H1 (cell line): ENCODE data around the gene COL25A1.

Source experiments
- CHD2 ChIP-seq: IDR thresholded peaks from 2 replicates; pipeline ENCODE4 v1.6.1; 2012; ENCODE audit warnings: low read length, improper control_type of control experiment
- CTBP2 ChIP-seq: IDR thresholded peaks from 2 replicates; pipeline ENCODE4 v1.7.0; 2011; ENCODE audit warnings: borderline replicate concordance, mild to moderate bottlenecking, moderate library complexity, mixed read lengths, low read length; ENCODE audit not compliant: insufficient read depth, insufficient read length
- EZH2 ChIP-seq: fragments of 200-600 bp; sonication (generic); IDR thresholded peaks from 2 replicates; pipeline ENCODE4 v1.7.1; 2012; ENCODE audit warnings: low read depth, mild to moderate bottlenecking, moderate library complexity, low read length, inconsistent platforms; ENCODE audit not compliant: severe bottlenecking
- FOSL1 ChIP-seq: IDR thresholded peaks from 2 replicates; pipeline ENCODE4 v1.6.1; 2011; ENCODE audit warnings: mild to moderate bottlenecking, low read depth, low read length, moderate library complexity; ENCODE audit not compliant: insufficient read depth
- GABPA ChIP-seq: IDR thresholded peaks from 2 replicates; pipeline ENCODE4 v1.6.1; 2011; ENCODE audit warnings: mild to moderate bottlenecking, low read length, moderate library complexity, borderline replicate concordance; ENCODE audit not compliant: insufficient read depth
- POLR2A ChIP-seq, 2 experiments: IDR thresholded peaks; 1 replicate in 1 of 2; 2 replicates in 1 of 2; pipeline ENCODE4 v1.6.1; 2011; ENCODE audit warnings: low read depth in 2 of 2, low read length in 2 of 2, mild to moderate bottlenecking in 2 of 2; ENCODE audit errors: control extremely low read depth in 1 of 2
- RAD21 ChIP-seq, 2 experiments: IDR thresholded peaks in 1 of 2; conservative IDR thresholded peaks in 1 of 2; 2 replicates each; pipeline ENCODE4 v1.6.1; 2011; ENCODE audit warnings: low read depth in 2 of 2, low read length in 2 of 2, improper control_type of control experiment in 1 of 2, inconsistent platforms in 1 of 2, mild to moderate bottlenecking in 1 of 2, moderate library complexity in 1 of 2
- TCF12 ChIP-seq: IDR thresholded peaks from 2 replicates; pipeline ENCODE4 v1.6.1; 2011; ENCODE audit warnings: low read depth, mild to moderate bottlenecking, low read length
- ZNF274 ChIP-seq: IDR thresholded peaks from 2 replicates; pipeline ENCODE4 v1.7.0; 2012; ENCODE audit warnings: low read length, borderline replicate concordance; ENCODE audit errors: extremely low read depth
- TF ChIP-seq, protein P1 (sequence below), 3 experiments: IDR thresholded peaks; 1 replicate in 2 of 3; 2 replicates in 1 of 3; pipeline versions ENCODE4 v1.5.1 to v1.6.1; 2011; ENCODE audit warnings: low read length in 3 of 3, mild to moderate bottlenecking in 3 of 3, inconsistent platforms in 2 of 3, low read depth in 1 of 3, moderate library complexity in 1 of 3; ENCODE audit not compliant: insufficient read depth in 1 of 3; ENCODE audit errors: control extremely low read depth in 1 of 3
- TF ChIP-seq, protein P2 (sequence below): IDR thresholded peaks from 2 replicates; pipeline ENCODE4 v1.6.1; 2012; ENCODE audit warnings: inconsistent platforms
- TF ChIP-seq, protein P3 (sequence below): IDR thresholded peaks from 2 replicates; pipeline ENCODE4 v1.6.1; 2011; ENCODE audit warnings: low read length, improper control_type of control experiment

DNA sequence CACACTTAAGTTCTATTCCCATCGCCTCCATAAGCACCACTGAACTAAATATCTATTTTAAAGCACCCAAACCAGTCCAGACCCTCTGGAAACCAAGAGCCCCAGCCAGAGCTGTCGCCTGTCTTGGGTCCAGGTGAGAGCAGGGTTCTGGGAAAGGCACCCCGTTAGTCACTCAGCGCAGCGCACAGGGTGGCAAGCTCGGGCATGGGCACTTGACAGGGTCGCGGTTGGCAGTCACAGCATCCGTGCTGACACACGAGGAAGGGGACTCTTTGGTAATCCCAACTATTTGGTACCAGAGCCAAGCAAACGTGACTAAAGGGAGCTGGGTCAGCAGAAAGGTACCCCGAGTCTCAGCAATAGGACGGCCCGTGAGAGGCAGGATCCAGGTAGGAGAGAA is 515.4 kb downstream of the COL25A1 start:
- TF ChIP-seq, protein P1, sequence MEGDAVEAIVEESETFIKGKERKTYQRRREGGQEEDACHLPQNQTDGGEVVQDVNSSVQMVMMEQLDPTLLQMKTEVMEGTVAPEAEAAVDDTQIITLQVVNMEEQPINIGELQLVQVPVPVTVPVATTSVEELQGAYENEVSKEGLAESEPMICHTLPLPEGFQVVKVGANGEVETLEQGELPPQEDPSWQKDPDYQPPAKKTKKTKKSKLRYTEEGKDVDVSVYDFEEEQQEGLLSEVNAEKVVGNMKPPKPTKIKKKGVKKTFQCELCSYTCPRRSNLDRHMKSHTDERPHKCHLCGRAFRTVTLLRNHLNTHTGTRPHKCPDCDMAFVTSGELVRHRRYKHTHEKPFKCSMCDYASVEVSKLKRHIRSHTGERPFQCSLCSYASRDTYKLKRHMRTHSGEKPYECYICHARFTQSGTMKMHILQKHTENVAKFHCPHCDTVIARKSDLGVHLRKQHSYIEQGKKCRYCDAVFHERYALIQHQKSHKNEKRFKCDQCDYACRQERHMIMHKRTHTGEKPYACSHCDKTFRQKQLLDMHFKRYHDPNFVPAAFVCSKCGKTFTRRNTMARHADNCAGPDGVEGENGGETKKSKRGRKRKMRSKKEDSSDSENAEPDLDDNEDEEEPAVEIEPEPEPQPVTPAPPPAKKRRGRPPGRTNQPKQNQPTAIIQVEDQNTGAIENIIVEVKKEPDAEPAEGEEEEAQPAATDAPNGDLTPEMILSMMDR (IDR thresholded peaks at IDR 0.05; ENCODE audit: control extremely low read depth in 1 of 3, insufficient read depth in 1 of 3, low read depth in 1 of 3, low read length in 3 of 3): no peak
- no peak for TF ChIP-seq TCF12
- no peak for TF ChIP-seq EZH2
- TF ChIP-seq, protein P2, sequence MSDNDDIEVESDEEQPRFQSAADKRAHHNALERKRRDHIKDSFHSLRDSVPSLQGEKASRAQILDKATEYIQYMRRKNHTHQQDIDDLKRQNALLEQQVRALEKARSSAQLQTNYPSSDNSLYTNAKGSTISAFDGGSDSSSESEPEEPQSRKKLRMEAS: no peak
- TF ChIP-seq FOSL1: no peak
- TF ChIP-seq ZNF274: no peak
- no peak for TF ChIP-seq POLR2A (IDR thresholded peaks at IDR 0.05; ENCODE audit: control extremely low read depth in 1 of 2, low read depth in 2 of 2, low read length in 2 of 2)
- TF ChIP-seq GABPA: no peak
- TF ChIP-seq CHD2: no peak
- TF ChIP-seq, protein P3, sequence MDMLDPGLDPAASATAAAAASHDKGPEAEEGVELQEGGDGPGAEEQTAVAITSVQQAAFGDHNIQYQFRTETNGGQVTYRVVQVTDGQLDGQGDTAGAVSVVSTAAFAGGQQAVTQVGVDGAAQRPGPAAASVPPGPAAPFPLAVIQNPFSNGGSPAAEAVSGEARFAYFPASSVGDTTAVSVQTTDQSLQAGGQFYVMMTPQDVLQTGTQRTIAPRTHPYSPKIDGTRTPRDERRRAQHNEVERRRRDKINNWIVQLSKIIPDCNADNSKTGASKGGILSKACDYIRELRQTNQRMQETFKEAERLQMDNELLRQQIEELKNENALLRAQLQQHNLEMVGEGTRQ: no peak
- no peak for TF ChIP-seq RAD21 (IDR thresholded peaks at IDR 0.05 in 1 of 2, conservative IDR thresholded peaks at IDR 0.05 in 1 of 2; ENCODE audit: low read depth in 2 of 2, low read length in 2 of 2)
- TF ChIP-seq CTBP2: no peak
